SK-N-DZ (cell line): ENCODE data around the gene CNTF.

Source experiments
- DNase-seq: peaks from one replicate; pipeline ENCODE4 v3.0.0-alpha.2; 2015; ENCODE audit warnings: low spot score

Gene CNTF

GRCh38 chr11:58606930-58607714, 15.3 kb upstream of the CNTF start:
- no peak for DNase-seq

- no peak for DNase-seq
These were observed 14.1 kb upstream of the CNTF start for GRCh38 chr11:58608331-58608730.

GRCh38 chr11:58609723-58610122, 12.7 kb upstream of the CNTF start:
- no peak for DNase-seq

GRCh38 chr11:58613228-58613627, 9.2 kb upstream of the CNTF start:
- no peak for DNase-seq

GRCh38 chr11:58615559-58615958, 6.9 kb upstream of the CNTF start:
- no peak for DNase-seq

- DNase-seq: no peak
These were observed 5.9 kb upstream of the CNTF start for GRCh38 chr11:58616594-58616993.

- no peak for DNase-seq
These were observed 4.4 kb upstream of the CNTF start for GRCh38 chr11:58617976-58618557.

GRCh38 chr11:58621586-58622262, 741 bp upstream of the CNTF start:
- no peak for DNase-seq

GRCh38 chr11:58625086-58625485, 2.6 kb downstream of the CNTF start:
- no peak for DNase-seq

GRCh38 chr11:58625826-58626460, 3.5 kb downstream of the CNTF start:
- DNase-seq: no peak

GRCh38 chr11:58626934-58627483, 4.5 kb downstream of the CNTF start:
- DNase-seq: no peak

GRCh38 chr11:58628446-58628845, 6.0 kb downstream of the CNTF start:
- DNase-seq: no peak

- DNase-seq: peak; percentile 22
These were observed 7.4 kb downstream of the CNTF start for GRCh38 chr11:58629857-58630256.

- no peak for DNase-seq
These were observed 8.9 kb downstream of the CNTF start for GRCh38 chr11:58631378-58631777.

- no peak for DNase-seq
These were observed 10.0 kb downstream of the CNTF start for GRCh38 chr11:58632510-58632909.

- no peak for DNase-seq
These were observed 14.1 kb downstream of the CNTF start for GRCh38 chr11:58636587-58636986.

GRCh38 chr11:58637371-58637770, 14.9 kb downstream of the CNTF start:
- no peak for DNase-seq

GRCh38 chr11:58639103-58639502, 16.6 kb downstream of the CNTF start:
- DNase-seq: no peak

GRCh38 chr11:58639669-58640068, 17.2 kb downstream of the CNTF start:
- DNase-seq: no peak

- no peak for DNase-seq
These were observed 18.0 kb downstream of the CNTF start for GRCh38 chr11:58640386-58641023.

GRCh38 chr11:58641341-58641740, 18.9 kb downstream of the CNTF start:
- DNase-seq: no peak
